Fibroblast of mammary gland (primary cell): ENCODE data around the gene GRIK4.
A peak's percentile ranks its signal among the peaks of the same experiment; 100 is the strongest.

Source experiments
- DNase-seq: peaks from one replicate; pipeline ENCODE4 v3.0.0-alpha.2; 2010; ENCODE audit warnings: low read depth
- H3K4me3 ChIP-seq: 2 replicates; pipeline ENCODE4 v1.5.1; 2011; ENCODE audit warnings: low read depth, mild to moderate bottlenecking, low read length, moderate library complexity; ENCODE audit not compliant: control insufficient read depth
- TF ChIP-seq, protein P1 (sequence below): conservative IDR thresholded peaks from 2 replicates; pipeline ENCODE4 v1.5.1; 2011; ENCODE audit warnings: low read depth, low read length, inconsistent platforms; ENCODE audit not compliant: control insufficient read depth, insufficient read depth

The GRIK4 gene

DNA sequence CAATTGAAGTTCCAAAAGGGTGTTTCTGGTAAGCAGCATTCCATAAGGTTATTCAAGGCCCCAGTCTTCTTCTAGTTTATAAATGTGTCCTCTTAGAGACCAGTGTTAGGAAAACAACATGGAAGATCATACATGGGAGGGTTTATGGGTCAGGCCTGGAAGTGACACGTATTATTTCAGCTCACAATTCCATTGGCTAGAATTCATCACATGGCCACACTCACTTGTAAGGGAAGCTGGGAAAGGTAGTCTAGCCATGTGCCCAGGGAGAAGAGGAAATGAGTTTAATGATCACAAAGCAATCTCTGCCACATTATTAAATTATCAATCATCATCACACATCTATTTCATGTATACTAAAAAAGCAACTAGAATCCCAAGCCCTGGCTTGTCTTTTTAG is 330.6 kb downstream of the GRIK4 start:
- no peak overlapping the region for H3K4me3 ChIP-seq
- peak; percentile 3 for DNase-seq

DNA sequence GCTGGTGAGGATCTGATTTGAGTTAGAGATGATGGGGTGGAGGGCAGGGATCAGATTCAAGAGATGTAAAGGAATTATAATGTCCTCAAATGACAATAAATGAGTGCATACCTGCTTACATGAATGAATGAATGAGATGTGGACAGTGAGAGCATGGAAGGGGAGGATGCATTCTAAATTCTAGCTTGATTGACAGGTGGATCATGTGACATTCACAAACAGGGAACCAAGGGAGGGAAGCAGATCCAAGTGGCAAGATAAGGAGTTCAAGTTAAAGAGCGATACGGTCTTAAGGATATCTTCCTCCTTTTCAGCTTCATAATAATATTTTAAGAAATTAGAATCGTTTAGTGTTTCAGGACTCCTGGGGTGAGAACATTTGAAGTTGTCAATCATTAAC is 341.9 kb downstream of the GRIK4 start:
- H3K4me3 ChIP-seq = no peak overlapping the region
- no peak for DNase-seq
- TF ChIP-seq, protein P1, sequence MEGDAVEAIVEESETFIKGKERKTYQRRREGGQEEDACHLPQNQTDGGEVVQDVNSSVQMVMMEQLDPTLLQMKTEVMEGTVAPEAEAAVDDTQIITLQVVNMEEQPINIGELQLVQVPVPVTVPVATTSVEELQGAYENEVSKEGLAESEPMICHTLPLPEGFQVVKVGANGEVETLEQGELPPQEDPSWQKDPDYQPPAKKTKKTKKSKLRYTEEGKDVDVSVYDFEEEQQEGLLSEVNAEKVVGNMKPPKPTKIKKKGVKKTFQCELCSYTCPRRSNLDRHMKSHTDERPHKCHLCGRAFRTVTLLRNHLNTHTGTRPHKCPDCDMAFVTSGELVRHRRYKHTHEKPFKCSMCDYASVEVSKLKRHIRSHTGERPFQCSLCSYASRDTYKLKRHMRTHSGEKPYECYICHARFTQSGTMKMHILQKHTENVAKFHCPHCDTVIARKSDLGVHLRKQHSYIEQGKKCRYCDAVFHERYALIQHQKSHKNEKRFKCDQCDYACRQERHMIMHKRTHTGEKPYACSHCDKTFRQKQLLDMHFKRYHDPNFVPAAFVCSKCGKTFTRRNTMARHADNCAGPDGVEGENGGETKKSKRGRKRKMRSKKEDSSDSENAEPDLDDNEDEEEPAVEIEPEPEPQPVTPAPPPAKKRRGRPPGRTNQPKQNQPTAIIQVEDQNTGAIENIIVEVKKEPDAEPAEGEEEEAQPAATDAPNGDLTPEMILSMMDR = no peak

More for the DNA sequence above, 330.6 kb downstream of the GRIK4 start:
- TF ChIP-seq, protein P1 = no peak

DNA sequence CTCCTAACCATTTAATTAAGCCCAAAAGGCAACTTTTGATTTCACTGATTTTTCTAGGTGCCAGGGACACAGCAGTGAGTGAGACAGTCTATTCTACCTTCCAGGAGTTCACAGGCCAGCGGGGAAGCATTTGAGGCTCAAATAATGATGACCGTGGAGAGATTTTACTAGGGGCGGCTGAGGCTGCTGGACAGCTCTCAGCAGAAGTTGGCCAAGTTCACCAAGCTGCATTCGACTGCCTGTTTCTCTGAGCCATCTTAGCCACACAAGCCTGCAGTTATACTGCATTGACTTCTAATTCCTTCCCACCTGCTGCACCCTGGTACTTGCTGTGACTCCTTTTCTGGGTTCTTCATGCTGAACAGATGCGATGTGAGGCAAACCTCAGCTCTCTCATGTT is 343.4 kb downstream of the GRIK4 start:
- DNase-seq = no peak
- TF ChIP-seq, protein P1 = no peak
- H3K4me3 ChIP-seq = no peak overlapping the region

GRCh38 chr11:120857508-120857907 is 346.0 kb downstream of the GRIK4 start:
- H3K4me3 ChIP-seq = no peak overlapping the region
- TF ChIP-seq, protein P1 = no peak
- DNase-seq = no peak

- peak; percentile 9 for DNase-seq
- TF ChIP-seq, protein P1 = no peak
- H3K4me3 ChIP-seq = no peak overlapping the region
Measured at GRCh38 chr11:120858740-120859139, 347.2 kb downstream of the GRIK4 start.

GRCh38 chr11:120859552-120860295 is 348.2 kb downstream of the GRIK4 start:
- TF ChIP-seq, protein P1 = no peak
- no peak for DNase-seq
- H3K4me3 ChIP-seq = no peak overlapping the region
